K562 (cell line): ENCODE results near the gene ATL3. TPM values are rescaled to one million over a fixed set of nuclear protein-coding genes. Genes with fewer than 3 reads are reported as not detected.

Source experiments
- AFF1 ChIP-seq, 2 experiments: fragments of 450-650 bp; IDR thresholded peaks; 2 replicates each; pipeline ENCODE4 v1.6.1; 2018; ENCODE audit warnings: mild to moderate bottlenecking in 2 of 2, low read depth in 1 of 2; ENCODE audit not compliant: partially characterized antibody in 2 of 2
- ATF3 ChIP-seq, 2 experiments: fragments of 450-650 bp in 1 of 2; sonication (generic) in 1 of 2; formaldehyde crosslinking in 1 of 2; IDR thresholded peaks in 1 of 2; conservative IDR thresholded peaks in 1 of 2; 2 replicates each; pipeline versions ENCODE4 v1.6.1 to v1.8.1; 2016 to 2023; ENCODE audit warnings: mild to moderate bottlenecking in 2 of 2, moderate library complexity in 2 of 2, inconsistent platforms in 1 of 2, missing genetic modification reagents in 1 of 2
- BCOR ChIP-seq: fragments of 450-650 bp; IDR thresholded peaks from 2 replicates; pipeline ENCODE4 v1.6.1; 2016
- BRF1 ChIP-seq: IDR thresholded peaks from 3 replicates; pipeline ENCODE4 v1.6.1; 2011; ENCODE audit warnings: borderline replicate concordance, mild to moderate bottlenecking; ENCODE audit not compliant: insufficient read length; ENCODE audit errors: extremely low read depth
- FOS ChIP-seq: IDR thresholded peaks from 3 replicates; pipeline ENCODE4 v1.6.1; 2011; ENCODE audit not compliant: insufficient read length; ENCODE audit errors: extremely low read depth
- GTF2F1 ChIP-seq: IDR thresholded peaks from 2 replicates; pipeline ENCODE4 v1.6.1; 2011; ENCODE audit warnings: low read depth, low read length, improper control_type of control experiment
- HCFC1 ChIP-seq: IDR thresholded peaks from 2 replicates; pipeline ENCODE4 v1.6.1; 2012; ENCODE audit warnings: low read depth, low read length, improper control_type of control experiment
- KAT8 ChIP-seq: fragments of 450-650 bp; IDR thresholded peaks from 2 replicates; pipeline ENCODE4 v1.6.1; 2016; ENCODE audit warnings: low read depth, mild to moderate bottlenecking
- KHSRP ChIP-seq: fragments of 450-650 bp; IDR thresholded peaks from 2 replicates; pipeline ENCODE4 v1.6.1; 2017
- MYBL2 ChIP-seq, 2 experiments: fragments of 450-650 bp in 1 of 2; sonication (generic) in 1 of 2; formaldehyde crosslinking in 1 of 2; IDR thresholded peaks; 2 replicates each; pipeline versions ENCODE4 v1.6.1 to v1.8.1; 2017 to 2022; ENCODE audit warnings: borderline replicate concordance in 1 of 2, inconsistent platforms in 1 of 2, low read depth in 1 of 2, mild to moderate bottlenecking in 1 of 2, missing genetic modification reagents in 1 of 2, moderate library complexity in 1 of 2
- NCOA1 ChIP-seq: fragments of 450-650 bp; IDR thresholded peaks from 2 replicates; pipeline ENCODE4 v1.6.1; 2016; ENCODE audit warnings: low read depth
- NCOA4 ChIP-seq: fragments of 450-650 bp; IDR thresholded peaks from 2 replicates; pipeline ENCODE4 v1.6.1; 2018; ENCODE audit warnings: mild to moderate bottlenecking; ENCODE audit not compliant: partially characterized antibody
- NFRKB ChIP-seq: fragments of 450-650 bp; IDR thresholded peaks from 2 replicates; pipeline ENCODE4 v1.6.1; 2016; ENCODE audit warnings: low read depth
- NR1H2 ChIP-seq: sonication (generic); formaldehyde crosslinking; IDR thresholded peaks from 2 replicates; pipeline ENCODE4 v1.4.0; 2020; ENCODE audit warnings: mild to moderate bottlenecking, missing genetic modification reagents
- NR2C2 ChIP-seq, 2 experiments: fragments of 200-800 bp in 1 of 2; sonication (Bioruptor generic) in 1 of 2; sonication (generic) in 1 of 2; formaldehyde crosslinking in 1 of 2; IDR thresholded peaks; 2 replicates each; pipeline versions ENCODE4 v1.6.1 to v1.8.0; 2016 to 2022; ENCODE audit warnings: mild to moderate bottlenecking in 1 of 2, missing compliant biosample characterization in 1 of 2, missing genetic modification characterization in 1 of 2, missing genetic modification reagents in 1 of 2
- RBM34 ChIP-seq: fragments of 200-400 bp; formaldehyde crosslinking; IDR thresholded peaks from 2 replicates; pipeline ENCODE4 v1.6.1; 2018; ENCODE audit warnings: low read length, borderline replicate concordance; ENCODE audit not compliant: insufficient read depth
- SMAD2 ChIP-seq: fragments of 150-350 bp; IDR thresholded peaks from 2 replicates; pipeline ENCODE4 v1.6.1; 2014; ENCODE audit warnings: low read depth, mild to moderate bottlenecking, low read length
- ZFPM2 ChIP-seq: fragments of 250-450 bp; sonication (Bioruptor Pico); IDR thresholded peaks from 2 replicates; pipeline ENCODE4 v1.5.1; 2022; ENCODE audit warnings: mild to moderate bottlenecking
- ZNF436 ChIP-seq: fragments of 250-450, 450-650 bp; sonication (Bioruptor Pico); formaldehyde crosslinking; IDR thresholded peaks from 2 replicates; pipeline ENCODE4 v1.7.0; 2020; ENCODE audit warnings: mild to moderate bottlenecking
- ZNF512 ChIP-seq: IDR thresholded peaks from 2 replicates; pipeline ENCODE4 v1.6.1; 2016; ENCODE audit warnings: missing genetic modification characterization, missing compliant biosample characterization
- polyA plus RNA-seq, 8 experiments: library from polyadenylated mRNA; depleted of rRNA in 4 of 8; stranded (reverse) in 5 of 8; unstranded in 3 of 8; fragments of >200 nt; fragmentation: Nextera tagmentation in 2 of 8; fragmentation: Illumina TruSeq in 1 of 8; extraction: Ambion mirVana in 2 of 8; extraction: Trizol in 1 of 8; gene quantifications; 2 replicates each; pipeline versions ENCODE4 v1.2.1 to v1.2.3, GENCODE V29; 2011 to 2014; ENCODE audit warnings: inconsistent platforms in 1 of 8, missing spikeins in 1 of 8
- total RNA-seq, 7 experiments: library from RNA; depleted of rRNA in 6 of 7; stranded (reverse); fragments of >200 nt in 6 of 7; fragmentation: Illumina TruSeq in 2 of 7; extraction: Trizol in 2 of 7; gene quantifications; 2 replicates each; pipeline versions ENCODE4 v1.2.1 to v1.2.3, GENCODE V29; 2011 to 2021; ENCODE audit warnings: low replicate concordance in 1 of 7
- TF ChIP-seq, protein P1 (sequence below): sonication (generic); formaldehyde crosslinking; IDR thresholded peaks from 2 replicates; pipeline ENCODE4 v1.8.1; 2023; ENCODE audit warnings: mild to moderate bottlenecking, missing genetic modification reagents

The ATL3 gene
- total and polyA plus RNA-seq, 9 of the 15 experiments (the other 6 are each of a cell fraction or from before 2014, with no cell fraction given): 18.2 to 39.8 (median 23.9) TPM

DNA sequence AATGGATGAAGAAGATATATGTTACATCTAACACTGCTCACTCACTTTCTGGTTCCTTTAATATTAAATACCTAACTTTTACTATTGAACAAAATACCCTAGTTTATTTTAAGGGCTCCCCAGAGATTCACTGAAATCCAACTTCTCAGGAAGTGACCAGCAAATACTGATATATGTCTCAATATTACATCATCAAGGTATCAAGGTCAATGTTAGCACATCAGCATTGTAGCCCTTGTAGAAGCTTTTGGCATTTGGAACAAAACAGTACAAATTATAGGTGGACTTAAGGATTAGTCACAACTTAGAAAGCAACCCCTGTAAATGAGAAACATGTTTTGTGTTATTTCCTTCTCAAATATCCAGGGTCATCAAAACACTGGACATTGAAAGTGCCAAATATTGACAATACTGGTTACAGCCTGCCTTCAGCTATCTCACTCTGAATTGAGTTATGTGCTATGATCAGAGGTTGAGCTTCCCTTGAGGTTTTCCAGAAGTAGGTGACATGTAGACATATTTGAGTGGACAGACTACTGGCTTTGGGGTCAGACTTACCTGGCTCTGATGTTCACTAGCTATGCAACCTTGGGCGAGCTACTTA is 1.9 kb upstream of the ATL3 start (continued):
- TF ChIP-seq AFF1 (IDR thresholded peaks at IDR 0.05; ENCODE audit: low read depth in 1 of 2, partially characterized antibody in 2 of 2) (no peak), RBM34 (no peak), NFRKB (no peak), ZFPM2 (CRISPR knock-in tag) (no peak), HCFC1 (no peak), NR2C2 (CRISPR knock-in tag; IDR thresholded peaks at IDR 0.05) (no peak), NR2C2 (tag; IDR thresholded peaks at IDR 0.05) (peak; percentile 48; the same call in 1 of the 2 replicates), KAT8 (no peak), BRF1 (no peak), GTF2F1 (no peak), MYBL2 (IDR thresholded peaks at IDR 0.05; ENCODE audit: low read depth) (no peak), MYBL2 (CRISPR knock-in tag; IDR thresholded peaks at IDR 0.05; ENCODE audit: borderline replicate concordance) (no peak), NCOA4 (no peak), ATF3 (IDR thresholded peaks at IDR 0.05) (peak; percentile 90), ATF3 (CRISPR knock-in tag; conservative IDR thresholded peaks at IDR 0.05) (no peak), BCOR (peak; percentile 30; the same call in 1 of the 2 replicates), FOS (no peak), NCOA1 (no peak), ZNF436 (CRISPR knock-in tag) (no peak), NR1H2 (CRISPR knock-in tag) (no peak), ZNF512 (tag) (no peak), KHSRP (no peak), SMAD2 (no peak)
- TF ChIP-seq, protein P1, sequence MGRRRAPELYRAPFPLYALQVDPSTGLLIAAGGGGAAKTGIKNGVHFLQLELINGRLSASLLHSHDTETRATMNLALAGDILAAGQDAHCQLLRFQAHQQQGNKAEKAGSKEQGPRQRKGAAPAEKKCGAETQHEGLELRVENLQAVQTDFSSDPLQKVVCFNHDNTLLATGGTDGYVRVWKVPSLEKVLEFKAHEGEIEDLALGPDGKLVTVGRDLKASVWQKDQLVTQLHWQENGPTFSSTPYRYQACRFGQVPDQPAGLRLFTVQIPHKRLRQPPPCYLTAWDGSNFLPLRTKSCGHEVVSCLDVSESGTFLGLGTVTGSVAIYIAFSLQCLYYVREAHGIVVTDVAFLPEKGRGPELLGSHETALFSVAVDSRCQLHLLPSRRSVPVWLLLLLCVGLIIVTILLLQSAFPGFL (CRISPR knock-in tag): no peak
